Mesenchymal stem cell (in vitro differentiated cells and primary cell): ENCODE data around the gene ITM2B.

ENCODE experiments used
- DNase-seq: peaks from one replicate; pipeline ENCODE4 v3.0.0-alpha.2; 2013
- H2AFZ ChIP-seq: one replicate; pipeline ENCODE4 v1.6.1; 2013; ENCODE audit warnings: low read depth, mild to moderate bottlenecking, control low read depth, inconsistent platforms, low read length, moderate library complexity
- H2AK5ac ChIP-seq: 2 replicates; pipeline ENCODE4 v1.6.1; 2013; ENCODE audit warnings: low read length, moderate library complexity, mild to moderate bottlenecking, inconsistent platforms; ENCODE audit not compliant: severe bottlenecking
- H2BK120ac ChIP-seq: one replicate; pipeline ENCODE4 v1.6.1; 2013; ENCODE audit warnings: low read depth, mild to moderate bottlenecking, inconsistent platforms, low read length, moderate library complexity
- H2BK12ac ChIP-seq, 2 experiments: one replicate each; pipeline ENCODE4 v1.6.1; 2013; ENCODE audit warnings: inconsistent platforms in 2 of 2, low read length in 2 of 2, mild to moderate bottlenecking in 2 of 2, moderate library complexity in 2 of 2, control low read depth in 1 of 2
- H2BK15ac ChIP-seq: one replicate; pipeline ENCODE4 v1.6.1; 2013; ENCODE audit warnings: mild to moderate bottlenecking, low read depth, inconsistent platforms; ENCODE audit not compliant: poor library complexity, severe bottlenecking
- H2BK5ac ChIP-seq: 2 replicates; pipeline ENCODE4 v1.6.1; 2013; ENCODE audit warnings: low read depth, mild to moderate bottlenecking, low read length, control low read depth, inconsistent platforms; ENCODE audit not compliant: poor library complexity, severe bottlenecking
- H3K14ac ChIP-seq, 2 experiments: one replicate each; pipeline ENCODE4 v1.6.1; 2013; ENCODE audit warnings: inconsistent platforms in 2 of 2, low read length in 2 of 2, control low read depth in 1 of 2, mild to moderate bottlenecking in 1 of 2, moderate library complexity in 1 of 2
- H3K18ac ChIP-seq, 2 experiments: one replicate each; pipeline ENCODE4 v1.6.1; 2013; ENCODE audit warnings: inconsistent platforms in 2 of 2, low read length in 2 of 2, control low read depth in 1 of 2, low read depth in 1 of 2, mild to moderate bottlenecking in 1 of 2
- H3K23ac ChIP-seq, 2 experiments: one replicate each; pipeline ENCODE4 v1.6.1; 2013; ENCODE audit warnings: inconsistent platforms in 2 of 2, low read length in 2 of 2, mild to moderate bottlenecking in 2 of 2, moderate library complexity in 2 of 2, control low read depth in 1 of 2
- H3K27ac ChIP-seq: 2 replicates; pipeline ENCODE4 v1.5.1; 2013; ENCODE audit warnings: mild to moderate bottlenecking, moderate library complexity, low read length, control low read depth, inconsistent platforms; ENCODE audit not compliant: poor library complexity, severe bottlenecking
- H3K27me3 ChIP-seq, 2 experiments: 2 replicates each; pipeline versions ENCODE4 v1.6.1 to v1.7.0; 2013; ENCODE audit warnings: low read length in 2 of 2, mild to moderate bottlenecking in 2 of 2, moderate library complexity in 2 of 2, control low read depth in 1 of 2, inconsistent platforms in 1 of 2; ENCODE audit not compliant: control insufficient read depth in 1 of 2, insufficient read depth in 1 of 2
- H3K36me3 ChIP-seq, 2 experiments: 2 replicates each; pipeline versions ENCODE4 v1.6.1 to v1.7.0; 2013; ENCODE audit warnings: low read length in 2 of 2, control low read depth in 1 of 2, inconsistent platforms in 1 of 2, low read depth in 1 of 2, mild to moderate bottlenecking in 1 of 2; ENCODE audit not compliant: insufficient read depth in 2 of 2, control insufficient read depth in 1 of 2
- H3K4ac ChIP-seq, 2 experiments: one replicate each; pipeline ENCODE4 v1.6.1; 2013; ENCODE audit warnings: inconsistent platforms in 2 of 2, low read length in 2 of 2, mild to moderate bottlenecking in 2 of 2, moderate library complexity in 2 of 2, control low read depth in 1 of 2, low read depth in 1 of 2
- H3K4me1 ChIP-seq: 2 replicates; pipeline ENCODE4 v1.6.1; 2013; ENCODE audit warnings: low read depth, low read length, control low read depth; ENCODE audit not compliant: control insufficient read depth, insufficient read depth
- H3K4me2 ChIP-seq: 2 replicates; pipeline ENCODE4 v1.6.1; 2013; ENCODE audit warnings: low read length, mild to moderate bottlenecking, inconsistent platforms; ENCODE audit not compliant: poor library complexity, severe bottlenecking
- H3K4me3 ChIP-seq, 2 experiments: 2 replicates each; pipeline versions ENCODE4 v1.5.1 to v1.7.0; 2013; ENCODE audit warnings: low read length in 2 of 2, mild to moderate bottlenecking in 2 of 2, control low read depth in 1 of 2, low read depth in 1 of 2; ENCODE audit not compliant: insufficient read depth in 1 of 2
- H3K79me1 ChIP-seq: replicated peaks from 2 replicates; pipeline ENCODE4 v1.6.1; 2013; ENCODE audit warnings: mild to moderate bottlenecking, control low read depth, low read length, inconsistent platforms; ENCODE audit not compliant: poor library complexity, severe bottlenecking
- H3K9ac ChIP-seq: 2 replicates; pipeline ENCODE4 v1.7.0; 2013; ENCODE audit warnings: mild to moderate bottlenecking, low read length, moderate library complexity
- H3K9me3 ChIP-seq: 2 replicates; pipeline ENCODE4 v1.7.0; 2013; ENCODE audit warnings: mild to moderate bottlenecking, low read length; ENCODE audit not compliant: control insufficient read depth
- H4K8ac ChIP-seq: one replicate; pipeline ENCODE4 v1.6.1; 2013; ENCODE audit warnings: inconsistent platforms, mild to moderate bottlenecking, low read length, moderate library complexity
- H4K91ac ChIP-seq: one replicate; pipeline ENCODE4 v1.6.1; 2013; ENCODE audit warnings: mild to moderate bottlenecking, low read length, inconsistent platforms
- WGBS: methylation state at CpG from one replicate; pipeline ENCODE4 v1.1.7; 2013; ENCODE audit warnings: mixed read lengths; 5-methylcytosine and 5-hydroxymethylcytosine counted together

ITM2B gene

GRCh38 chr13:48278806-48279205, 45.8 kb downstream of the ITM2B start:
- Histone ChIP-seq H2AFZ (no peak overlapping the region), H3K4me1 (no peaks in the 10 kb centered on the region), H2BK12ac (no peak overlapping the region), H3K4me3 (no peak overlapping the region), H3K36me3 (peaks cover 4 to 6% of the 10 kb centered on the region in 2 experiments), H2BK120ac (no peak overlapping the region), H3K18ac (no peak overlapping the region), H3K23ac (no peak overlapping the region), H4K8ac (no peak overlapping the region), H2BK5ac (no peak overlapping the region), H3K27me3 (no peaks in the 10 kb centered on the region), H4K91ac (no peak overlapping the region), H3K14ac (no peak overlapping the region), H2AK5ac (no peak overlapping the region), H3K27ac (no peak overlapping the region), H3K9me3 (no peaks in the 10 kb centered on the region), H3K9ac (no peak overlapping the region), H2BK15ac (no peak overlapping the region), H3K79me1 (no peaks in the 10 kb centered on the region), H3K4ac (no peak overlapping the region), H3K4me2 (no peak overlapping the region)
- no CpG with 5 or more reads among the region's 2 CpGs for WGBS
- DNase-seq, result no peak

- Histone ChIP-seq H3K4ac (no peak overlapping the region), H3K4me1 (no peaks in the 10 kb centered on the region), H3K4me2 (no peak overlapping the region), H2BK12ac (no peak overlapping the region), H3K14ac (no peak overlapping the region), H3K18ac (no peak overlapping the region), H3K23ac (no peak overlapping the region), H3K4me3 (no peak overlapping the region), H3K9me3 (no peaks in the 10 kb centered on the region), H2BK15ac (no peak overlapping the region), H3K27me3 (no peaks in the 10 kb centered on the region), H2BK120ac (no peak overlapping the region), H2AK5ac (no peak overlapping the region), H2AFZ (no peak overlapping the region), H3K79me1 (no peaks in the 10 kb centered on the region), H3K9ac (no peak overlapping the region), H3K36me3 (no peaks in the 10 kb centered on the region), H3K27ac (no peak overlapping the region), H4K8ac (no peak overlapping the region), H4K91ac (no peak overlapping the region), H2BK5ac (no peak overlapping the region)
- WGBS, result no CpG with 5 or more reads among the region's 1 CpG
- DNase-seq, result no peak
These were observed 48.5 kb downstream of the ITM2B start for GRCh38 chr13:48281556-48281955.

GRCh38 chr13:48291730-48292129, 58.7 kb downstream of the ITM2B start:
- no peak overlapping the region for H2AFZ ChIP-seq
- WGBS, result 85% methylated on average over 2 of the region's 2 CpGs

GRCh38 chr13:48292650-48293049, 59.6 kb downstream of the ITM2B start:
- Histone ChIP-seq H3K18ac (no peak overlapping the region), H3K79me1 (no peaks in the 10 kb centered on the region), H3K27me3 (no peaks in the 10 kb centered on the region), H3K23ac (no peak overlapping the region), H2BK15ac (no peak overlapping the region), H3K27ac (no peak overlapping the region), H3K4me3 (no peak overlapping the region), H3K4me1 (no peaks in the 10 kb centered on the region), H3K4ac (no peak overlapping the region), H3K9ac (no peak overlapping the region), H3K14ac (no peak overlapping the region), H2AFZ (no peak overlapping the region), H3K9me3 (no peaks in the 10 kb centered on the region), H4K91ac (no peak overlapping the region), H2BK12ac (no peak overlapping the region), H3K4me2 (no peak overlapping the region), H2AK5ac (no peak overlapping the region), H2BK120ac (no peak overlapping the region), H3K36me3 (no peaks in the 10 kb centered on the region), H4K8ac (no peak overlapping the region), H2BK5ac (no peak overlapping the region)
- WGBS, result 90% methylated on average over 3 of the region's 4 CpGs
- no peak for DNase-seq

More at GRCh38 chr13:48291730-48292129, 58.7 kb downstream of the ITM2B start:
- no peak overlapping the region for H2BK12ac ChIP-seq
- no peak overlapping the region for H3K4ac ChIP-seq
- H2BK5ac ChIP-seq, result no peak overlapping the region
- no peak overlapping the region for H4K8ac ChIP-seq
- DNase-seq, result no peak
- H4K91ac ChIP-seq, result no peak overlapping the region
- no peaks in the 10 kb centered on the region for H3K79me1 ChIP-seq
- no peak overlapping the region for H3K23ac ChIP-seq
- no peak overlapping the region for H2BK120ac ChIP-seq
- H3K27ac ChIP-seq, result no peak overlapping the region
- H3K18ac ChIP-seq, result no peak overlapping the region
- no peak overlapping the region for H3K4me3 ChIP-seq
- no peak overlapping the region for H3K9ac ChIP-seq
- H3K36me3 ChIP-seq, result no peaks in the 10 kb centered on the region
- no peak overlapping the region for H2AK5ac ChIP-seq
- no peaks in the 10 kb centered on the region for H3K4me1 ChIP-seq
- no peaks in the 10 kb centered on the region for H3K27me3 ChIP-seq
- H3K14ac ChIP-seq, result no peak overlapping the region
- no peak overlapping the region for H2BK15ac ChIP-seq
- no peak overlapping the region for H3K4me2 ChIP-seq
- no peaks in the 10 kb centered on the region for H3K9me3 ChIP-seq
